GM15510 (cell line): ENCODE results near the gene SH3PXD2A.

Experiments used
- POLR2A ChIP-seq: IDR thresholded peaks from 3 replicates; pipeline ENCODE4 v1.6.1; 2011; ENCODE audit warnings: borderline replicate concordance; ENCODE audit not compliant: insufficient read length; ENCODE audit errors: extremely low read depth

Gene SH3PXD2A

DNA sequence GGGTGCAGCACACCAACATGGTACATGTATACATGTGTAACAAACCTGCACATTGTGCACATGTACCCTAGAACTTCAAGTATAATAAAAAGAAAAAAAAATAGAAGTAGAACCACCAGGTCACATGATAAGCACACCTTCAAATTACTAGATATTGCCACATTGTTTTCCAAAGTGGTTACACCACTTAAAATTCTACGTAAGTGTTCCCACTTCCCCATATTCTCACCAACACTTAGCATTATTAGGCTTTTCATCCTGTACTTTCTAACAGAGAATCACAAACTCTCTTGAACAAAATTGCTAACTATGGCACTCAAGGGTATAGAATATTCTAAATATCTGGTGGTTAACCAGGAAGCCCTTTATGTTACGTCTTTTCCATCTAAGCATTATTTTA, 22.6 kb downstream of the SH3PXD2A start:
- no peak for TF ChIP-seq POLR2A

DNA sequence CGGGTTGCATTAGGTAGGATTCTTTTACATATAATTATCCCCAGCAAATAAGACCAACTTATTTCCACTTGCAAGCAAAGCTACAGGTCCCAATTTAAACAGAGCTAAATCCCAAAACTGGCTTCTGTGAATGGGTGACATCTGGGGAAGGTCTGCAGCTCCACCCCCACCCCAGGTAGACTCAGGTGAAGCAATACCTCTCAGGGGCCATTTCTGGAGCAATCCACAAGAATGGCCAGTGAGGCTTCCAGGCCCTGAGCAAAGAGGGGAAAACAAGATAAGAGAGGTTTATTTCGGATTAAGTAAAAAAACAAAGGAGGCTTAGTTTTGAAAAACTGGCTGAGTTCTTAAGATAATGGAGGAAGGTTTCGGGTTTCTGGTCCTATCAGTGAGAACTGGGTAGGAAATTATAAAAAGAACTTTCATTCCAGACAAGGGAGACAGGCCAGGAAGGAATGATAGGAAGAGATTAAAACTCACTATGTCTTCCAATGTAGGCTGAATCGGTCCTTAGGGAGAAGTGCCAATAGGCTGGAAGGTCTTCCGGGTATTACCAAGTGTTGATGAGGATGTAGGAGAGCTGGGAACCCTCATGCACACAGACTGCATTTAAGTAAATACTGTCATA, 25.4 kb downstream of the SH3PXD2A start:
- no peak for TF ChIP-seq POLR2A

DNA sequence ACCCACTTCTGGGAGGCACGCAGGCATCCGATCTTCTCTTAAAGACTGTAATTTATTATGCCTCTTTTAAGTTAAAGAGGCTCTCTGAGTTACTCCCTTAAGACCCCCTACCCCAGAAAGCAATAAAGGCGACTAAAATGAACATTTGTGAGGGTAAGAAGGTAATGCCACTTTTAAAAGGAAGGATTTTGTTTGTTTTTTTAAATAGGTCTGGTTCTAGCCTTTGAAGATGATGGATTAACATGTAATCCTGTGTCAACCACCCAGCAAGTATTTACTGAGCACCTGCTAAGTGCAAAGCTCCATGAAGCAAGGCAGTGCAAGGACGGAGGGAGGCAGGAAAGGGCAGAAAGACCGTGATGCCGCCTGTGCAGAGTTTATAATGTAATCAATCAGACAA, 26.1 kb downstream of the SH3PXD2A start:
- TF ChIP-seq POLR2A: no peak

DNA sequence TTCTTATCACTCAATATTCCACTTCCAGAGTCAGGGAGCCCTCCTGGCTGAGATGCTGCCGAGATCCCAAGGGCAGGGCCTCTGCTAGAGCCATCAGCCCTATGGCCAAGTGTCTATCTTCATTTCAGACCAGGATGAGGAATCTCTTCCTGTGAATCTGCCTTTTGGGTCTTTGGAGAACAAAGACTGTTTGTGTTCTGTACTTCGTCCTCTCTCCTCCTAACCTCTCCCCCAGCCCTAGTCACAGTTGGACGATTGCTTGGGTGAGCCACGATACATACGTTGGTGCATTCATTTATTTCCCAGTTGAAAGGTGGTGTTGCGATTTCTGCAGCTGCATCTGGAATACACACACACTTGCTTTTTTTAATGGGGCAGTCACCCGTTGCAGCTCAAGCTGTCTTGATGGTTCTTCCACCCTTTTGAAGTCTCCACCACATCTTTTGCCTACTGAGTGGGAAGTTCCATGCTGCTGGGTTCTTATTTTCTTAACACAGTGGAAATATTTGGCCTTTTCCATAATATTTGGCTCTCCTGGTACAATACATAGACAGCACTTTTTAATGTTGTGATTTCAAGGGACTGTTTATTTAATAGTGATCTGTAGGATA, 26.7 kb downstream of the SH3PXD2A start:
- no peak for TF ChIP-seq POLR2A

DNA sequence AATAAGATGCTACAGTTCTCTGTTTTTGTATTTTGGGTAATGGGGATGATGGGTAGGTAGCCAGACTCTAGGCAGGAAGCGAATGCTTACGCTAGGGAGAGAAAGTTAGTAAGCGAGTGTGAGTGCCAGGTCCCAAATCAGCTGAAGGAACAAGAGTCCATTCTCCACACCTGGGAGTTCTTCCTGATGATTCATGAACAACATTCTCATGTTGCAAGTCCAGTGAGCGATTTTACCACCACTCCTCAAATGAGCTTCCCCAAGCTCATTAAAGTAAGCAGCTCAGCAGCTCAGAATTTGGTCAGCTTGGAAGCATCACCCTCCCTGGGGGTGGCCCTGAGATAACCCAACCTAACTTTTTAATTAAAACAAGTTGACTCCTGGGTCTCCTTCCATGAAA, 27.3 kb downstream of the SH3PXD2A start:
- no peak for TF ChIP-seq POLR2A

DNA sequence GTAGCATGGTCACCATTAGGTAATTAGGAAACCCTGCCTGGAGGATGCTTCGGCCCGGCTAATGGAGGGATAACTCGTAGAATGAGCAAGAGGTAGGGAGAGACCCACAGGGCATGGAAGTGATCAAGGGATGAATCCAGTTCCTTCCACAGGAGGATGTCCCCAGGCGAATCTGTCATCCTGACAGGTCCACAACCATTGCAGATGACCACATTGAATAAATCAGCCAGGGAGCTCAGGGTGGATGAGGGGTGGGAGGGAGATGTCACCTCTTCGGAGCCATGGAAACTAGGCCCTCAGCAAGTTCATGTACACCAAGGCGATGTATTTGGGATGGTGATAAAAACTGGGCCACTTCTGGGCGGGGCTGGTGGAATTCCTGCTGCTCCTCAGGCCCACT, 28.5 kb downstream of the SH3PXD2A start:
- no peak for TF ChIP-seq POLR2A

DNA sequence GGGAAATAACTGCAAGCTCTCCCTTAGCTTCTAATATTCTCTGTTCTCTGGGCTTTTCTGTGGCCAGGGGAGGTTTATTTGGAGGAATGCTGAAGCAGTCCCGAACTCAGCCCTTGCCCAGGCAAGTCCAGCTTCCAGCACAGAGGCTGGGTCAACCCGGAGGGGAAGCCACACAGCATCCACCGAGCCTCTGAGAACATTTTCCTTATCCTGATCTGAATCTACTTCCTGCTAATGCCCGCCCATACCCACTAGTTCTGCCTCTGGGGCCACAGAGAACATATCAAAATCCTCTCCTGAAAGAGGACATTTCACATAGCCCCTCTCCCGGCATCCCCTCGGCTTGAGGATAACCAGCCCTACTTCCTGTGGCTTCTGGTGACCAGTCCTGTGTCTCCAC, 31.1 kb downstream of the SH3PXD2A start:
- TF ChIP-seq POLR2A: no peak

DNA sequence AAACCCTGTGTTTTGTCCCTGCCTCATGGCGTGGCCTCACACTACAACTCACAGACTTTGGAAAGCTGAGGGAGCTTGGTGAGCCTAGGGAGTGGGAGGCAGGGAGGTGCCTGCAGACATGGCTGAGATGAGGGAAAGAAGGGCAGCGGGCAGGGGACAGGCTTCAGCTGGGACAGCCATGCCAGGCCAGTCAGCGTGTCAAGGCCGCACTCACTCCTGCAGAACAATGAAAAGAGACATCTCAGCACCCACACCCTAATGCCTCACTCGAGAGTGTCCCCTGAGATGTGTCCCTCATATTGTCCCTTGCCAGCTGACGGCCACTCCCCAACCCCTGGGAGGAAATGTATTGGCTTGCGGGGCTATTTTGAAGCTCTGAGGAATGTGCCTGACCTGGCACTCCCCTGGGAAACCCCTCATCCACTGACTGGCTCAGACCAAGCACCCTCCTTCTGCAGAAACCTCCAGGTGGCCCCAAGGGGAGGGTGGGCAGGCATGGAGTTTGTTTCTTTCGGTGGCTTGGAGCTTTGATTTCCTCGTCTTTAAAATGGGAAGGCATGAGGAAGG, 31.6 kb downstream of the SH3PXD2A start:
- TF ChIP-seq POLR2A: no peak

DNA sequence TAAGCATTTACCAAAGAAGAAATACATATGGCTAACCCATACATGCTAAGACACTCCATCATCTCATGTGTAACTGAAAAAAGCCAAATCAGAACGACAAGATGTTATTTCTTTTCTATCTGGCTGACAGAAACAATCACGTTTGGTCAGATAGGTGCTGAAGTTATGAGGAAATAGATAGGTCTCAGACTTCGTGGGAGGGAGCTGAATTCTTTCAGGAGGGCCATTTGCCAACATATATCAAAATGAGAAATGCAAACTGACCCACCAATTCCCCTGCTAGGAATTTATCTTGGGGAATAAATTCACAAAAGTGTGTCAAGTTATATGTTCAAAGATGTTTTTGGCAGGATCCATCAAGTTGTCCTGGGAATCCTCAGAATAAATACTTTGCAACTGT, 32.6 kb downstream of the SH3PXD2A start:
- no peak for TF ChIP-seq POLR2A

DNA sequence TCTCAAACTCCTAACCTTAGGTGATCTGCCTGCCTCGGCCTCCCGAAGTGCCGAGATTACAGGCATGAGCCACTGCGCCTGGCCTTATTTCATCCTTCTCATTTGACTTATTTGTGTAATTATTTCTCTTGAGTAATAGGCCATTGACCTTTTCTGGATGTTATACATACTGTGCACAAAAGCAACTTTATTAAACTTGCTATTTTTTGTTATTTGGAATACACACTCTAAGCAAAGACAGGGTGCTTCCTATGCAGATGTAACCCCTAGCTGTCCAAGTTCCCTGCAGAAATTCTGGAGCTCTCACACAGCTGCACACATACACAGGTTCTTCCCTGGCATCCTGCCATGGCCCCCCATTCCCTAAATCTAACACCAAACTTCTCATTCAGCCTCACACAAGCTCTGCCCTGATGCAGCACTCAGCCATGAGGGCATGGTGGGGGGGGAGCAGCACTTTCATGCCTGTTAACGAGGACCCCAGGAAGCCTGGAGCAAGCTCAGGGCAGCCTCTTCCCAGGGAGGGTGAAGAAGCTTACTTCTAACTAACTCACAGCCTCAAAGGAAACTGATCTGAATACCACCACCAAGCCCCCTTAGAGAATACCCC, 33.2 kb downstream of the SH3PXD2A start:
- TF ChIP-seq POLR2A: no peak

DNA sequence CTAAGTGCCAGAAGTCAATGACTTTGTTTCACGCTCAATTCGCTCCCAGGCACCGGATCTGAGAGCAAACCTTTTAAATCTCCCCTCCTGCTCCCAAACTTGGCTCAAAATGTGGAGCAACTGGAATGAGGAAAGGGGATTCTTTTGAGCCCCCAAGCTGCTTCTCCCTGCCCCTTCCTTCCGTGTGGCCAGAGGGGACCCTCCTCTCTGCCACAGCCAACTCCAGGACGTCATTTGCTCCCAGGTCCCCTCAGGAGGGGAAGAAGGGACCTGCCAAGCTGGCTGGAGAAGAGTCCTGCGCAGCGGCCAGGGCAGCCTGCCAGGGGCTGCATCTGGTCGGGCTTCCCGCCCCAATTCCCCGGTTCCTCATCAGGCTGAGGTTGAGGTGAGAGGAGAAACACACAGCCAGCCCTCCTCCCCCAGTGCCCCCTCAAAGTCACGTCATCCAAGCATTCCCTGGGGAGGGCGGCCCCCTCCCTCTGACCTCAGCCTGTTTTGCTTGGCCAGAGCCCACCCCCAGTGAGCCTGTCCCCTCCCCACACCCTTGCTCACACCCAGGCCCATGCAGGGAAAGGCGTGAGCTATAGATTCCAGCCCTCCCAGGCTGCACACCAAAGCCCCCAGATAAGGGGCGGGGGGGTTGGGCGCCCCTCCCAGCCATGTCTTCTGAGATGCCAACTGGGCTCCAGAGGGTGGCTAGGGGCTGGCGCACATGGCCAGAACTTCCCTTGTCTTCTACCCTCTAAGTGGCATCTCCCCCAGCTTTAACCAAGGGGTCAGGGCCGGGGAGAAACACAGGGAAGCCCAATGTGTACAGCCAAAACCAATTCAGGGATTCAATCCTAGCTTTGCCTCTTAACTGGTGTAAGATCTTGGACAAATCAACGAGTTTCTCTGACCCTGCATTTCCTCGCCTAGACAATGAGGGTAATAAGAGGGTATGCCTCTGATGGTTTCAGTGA, 35.0 kb downstream of the SH3PXD2A start:
- TF ChIP-seq POLR2A: no peak

DNA sequence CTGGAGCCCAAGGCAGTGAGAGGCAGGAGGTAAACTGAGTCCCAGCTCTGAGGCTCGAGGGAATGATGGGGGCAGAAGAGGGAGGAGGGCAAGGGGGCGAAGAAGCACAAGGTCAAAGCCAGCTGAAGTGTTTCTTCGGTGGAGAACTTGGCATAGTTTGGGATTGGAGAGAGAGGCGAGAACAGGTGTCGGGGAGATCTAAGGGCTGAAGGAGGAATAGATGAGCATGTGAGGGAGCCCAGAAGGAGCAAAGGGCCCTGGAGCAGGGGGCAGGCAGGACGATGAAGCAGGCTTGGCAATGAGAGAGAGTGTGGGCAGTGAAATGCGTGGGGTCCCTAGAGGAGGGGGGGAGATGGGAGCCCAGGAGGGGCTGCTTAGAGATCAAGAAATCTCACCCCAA, 35.9 kb downstream of the SH3PXD2A start:
- no peak for TF ChIP-seq POLR2A

DNA sequence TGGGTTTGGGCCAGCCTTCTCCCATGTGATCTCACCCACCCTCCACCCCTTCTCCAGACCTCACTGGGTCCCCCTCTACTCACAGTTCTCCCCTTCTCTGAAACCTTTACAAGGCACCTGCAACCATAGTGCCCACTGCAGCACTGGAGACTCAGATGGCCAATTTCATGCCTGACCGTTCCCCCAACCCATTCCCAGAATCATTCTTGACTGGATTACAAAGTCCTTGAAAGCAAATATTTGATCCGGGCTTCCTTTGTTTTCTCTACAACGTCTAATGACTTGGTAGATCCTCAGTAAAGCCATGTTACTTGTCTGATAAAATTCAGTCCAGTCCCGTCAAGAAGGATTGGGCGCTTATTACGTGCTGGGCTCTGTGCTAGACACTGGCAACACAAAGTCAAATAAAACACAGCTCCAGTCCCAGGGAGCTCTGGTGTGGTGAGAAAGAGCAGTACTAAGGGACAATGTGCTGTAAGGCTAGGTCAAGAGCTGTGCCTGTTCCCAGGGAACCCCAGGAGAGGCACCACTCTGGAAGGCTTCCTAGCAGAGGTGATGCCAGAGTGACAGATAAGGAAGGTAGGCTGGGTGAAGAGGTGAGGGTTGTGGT, 36.5 kb downstream of the SH3PXD2A start:
- TF ChIP-seq POLR2A: no peak

DNA sequence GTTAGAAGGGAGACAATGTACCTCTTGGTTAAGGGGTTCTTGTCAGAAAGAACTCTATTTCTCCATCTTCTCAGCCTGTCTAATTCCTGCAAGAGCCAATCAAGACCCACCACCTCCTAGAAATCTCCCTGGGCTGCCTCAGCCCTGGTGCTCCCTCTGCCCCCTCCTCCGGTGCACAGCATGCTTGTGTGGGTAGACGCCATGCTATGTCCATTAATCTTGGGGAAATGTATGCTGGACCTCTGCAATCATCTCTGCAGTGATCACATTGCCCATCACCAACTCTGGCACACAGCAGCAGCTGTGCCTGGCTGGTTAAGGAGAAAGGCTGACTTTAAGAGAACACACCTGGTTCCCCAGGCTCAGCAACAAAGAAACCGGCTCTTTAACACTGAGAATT, 37.3 kb downstream of the SH3PXD2A start:
- TF ChIP-seq POLR2A: no peak

DNA sequence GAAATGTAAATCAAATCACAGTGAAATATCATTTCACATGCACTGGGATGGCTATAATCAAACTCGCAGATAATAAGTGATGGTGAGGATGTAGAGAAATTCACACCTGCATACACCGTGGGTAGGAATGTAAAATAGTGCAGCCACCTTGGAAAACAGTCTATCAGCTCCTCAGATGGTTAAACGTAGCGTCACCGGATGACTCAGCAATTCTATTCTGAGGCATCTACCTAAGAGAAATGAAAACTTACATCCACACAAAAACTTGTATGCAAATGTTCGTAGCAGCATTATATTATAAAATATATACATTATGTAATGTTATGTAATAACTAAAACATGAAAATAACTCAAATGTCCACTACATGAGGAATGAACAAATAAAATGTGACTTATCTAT, 38.9 kb downstream of the SH3PXD2A start:
- no peak for TF ChIP-seq POLR2A

DNA sequence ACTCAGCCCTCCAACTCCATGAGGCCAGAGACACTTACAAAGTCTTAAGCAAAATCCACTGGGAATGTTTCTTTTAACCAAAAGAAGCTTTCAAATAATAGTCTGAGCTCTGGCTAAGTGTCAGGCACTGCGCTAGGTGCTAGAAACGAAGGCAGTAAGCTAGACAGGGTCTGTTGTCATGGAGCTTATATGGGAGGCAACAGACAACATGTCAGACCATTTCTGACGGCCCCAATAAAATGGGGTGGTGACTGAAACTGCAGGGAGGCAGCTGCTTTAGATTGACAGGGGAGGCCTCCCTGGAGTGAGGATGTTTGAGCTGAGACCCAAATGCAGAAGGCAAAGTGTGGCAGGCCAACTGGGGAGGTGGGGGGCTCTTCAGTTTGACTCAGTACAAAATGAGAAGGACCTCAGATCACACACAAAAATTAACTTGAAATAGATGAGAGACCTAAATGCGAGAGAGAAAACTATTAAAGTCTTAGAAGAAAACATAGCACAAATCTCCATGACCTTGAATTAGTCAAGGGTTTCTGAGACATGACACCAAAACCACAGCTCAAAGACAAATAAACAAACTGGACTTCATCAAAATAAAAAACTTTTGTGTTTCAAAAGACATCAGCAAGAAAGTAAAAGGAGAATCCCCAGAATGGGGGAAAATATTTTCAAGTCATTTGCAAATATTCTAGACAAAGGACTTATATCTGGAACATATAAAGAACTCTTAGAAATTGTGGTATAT, 40.6 kb downstream of the SH3PXD2A start:
- TF ChIP-seq POLR2A: no peak
